ENCODE measurements around the gene SCD5.

SCD5 gene

DNA sequence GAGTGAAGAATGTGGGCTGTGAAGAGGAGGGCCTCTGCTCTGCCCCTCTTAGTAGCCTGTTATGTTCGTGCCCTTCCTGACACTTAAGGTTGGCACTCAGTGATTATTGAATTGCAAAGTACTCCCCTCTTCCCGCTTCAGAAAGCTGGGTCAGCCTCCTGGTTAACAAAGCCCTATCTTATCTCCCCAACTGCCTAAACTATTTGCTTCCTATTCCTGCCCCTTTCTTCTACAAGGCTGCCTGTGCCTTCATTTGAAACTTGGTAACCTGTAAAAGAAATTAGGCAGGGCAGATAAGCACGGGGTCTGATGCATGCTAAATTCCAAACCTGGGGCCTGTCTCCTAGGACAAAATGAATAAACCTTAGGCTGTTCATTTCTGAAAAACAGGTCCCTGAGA, 213.7 kb downstream of the SCD5 start:
- no peak overlapping the region for H3K27ac ChIP-seq
- TF ChIP-seq, protein P1, sequence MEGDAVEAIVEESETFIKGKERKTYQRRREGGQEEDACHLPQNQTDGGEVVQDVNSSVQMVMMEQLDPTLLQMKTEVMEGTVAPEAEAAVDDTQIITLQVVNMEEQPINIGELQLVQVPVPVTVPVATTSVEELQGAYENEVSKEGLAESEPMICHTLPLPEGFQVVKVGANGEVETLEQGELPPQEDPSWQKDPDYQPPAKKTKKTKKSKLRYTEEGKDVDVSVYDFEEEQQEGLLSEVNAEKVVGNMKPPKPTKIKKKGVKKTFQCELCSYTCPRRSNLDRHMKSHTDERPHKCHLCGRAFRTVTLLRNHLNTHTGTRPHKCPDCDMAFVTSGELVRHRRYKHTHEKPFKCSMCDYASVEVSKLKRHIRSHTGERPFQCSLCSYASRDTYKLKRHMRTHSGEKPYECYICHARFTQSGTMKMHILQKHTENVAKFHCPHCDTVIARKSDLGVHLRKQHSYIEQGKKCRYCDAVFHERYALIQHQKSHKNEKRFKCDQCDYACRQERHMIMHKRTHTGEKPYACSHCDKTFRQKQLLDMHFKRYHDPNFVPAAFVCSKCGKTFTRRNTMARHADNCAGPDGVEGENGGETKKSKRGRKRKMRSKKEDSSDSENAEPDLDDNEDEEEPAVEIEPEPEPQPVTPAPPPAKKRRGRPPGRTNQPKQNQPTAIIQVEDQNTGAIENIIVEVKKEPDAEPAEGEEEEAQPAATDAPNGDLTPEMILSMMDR (conservative IDR thresholded peaks at IDR 0.05), result no peak

DNA sequence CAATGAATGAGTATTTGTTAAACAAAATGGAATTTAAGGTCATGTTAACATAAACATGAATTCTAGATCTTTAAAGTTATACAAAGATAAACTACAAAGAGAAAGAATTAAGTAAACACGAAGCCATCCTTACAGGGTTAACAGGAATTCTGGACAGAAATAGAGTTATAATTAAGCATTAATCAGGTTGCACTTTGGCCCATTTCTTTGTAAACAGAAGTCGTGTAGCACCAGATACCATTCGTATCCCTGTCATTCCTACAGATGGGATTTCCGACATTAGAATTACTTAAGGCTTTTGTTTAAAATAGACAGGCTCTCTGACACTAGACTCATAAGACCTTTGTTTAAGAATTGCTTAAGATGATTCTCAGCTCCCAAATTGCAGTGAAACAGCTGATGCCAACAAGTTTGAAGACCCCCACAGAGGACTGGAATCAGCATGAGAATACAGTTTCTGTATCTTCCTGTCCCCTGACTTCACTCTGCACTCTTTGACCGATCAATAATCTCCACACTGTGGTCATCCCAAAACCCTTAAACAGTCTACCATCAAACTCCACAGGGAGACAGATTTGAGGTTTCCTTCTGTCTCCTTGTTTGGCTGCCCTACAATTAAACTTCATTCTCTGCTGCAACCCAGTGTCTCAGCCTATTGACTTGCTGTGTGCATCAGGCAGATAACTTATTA, 214.6 kb downstream of the SCD5 start:
- TF ChIP-seq, protein P1 (conservative IDR thresholded peaks at IDR 0.05), result no peak
- H3K27ac ChIP-seq, result no peak overlapping the region

DNA sequence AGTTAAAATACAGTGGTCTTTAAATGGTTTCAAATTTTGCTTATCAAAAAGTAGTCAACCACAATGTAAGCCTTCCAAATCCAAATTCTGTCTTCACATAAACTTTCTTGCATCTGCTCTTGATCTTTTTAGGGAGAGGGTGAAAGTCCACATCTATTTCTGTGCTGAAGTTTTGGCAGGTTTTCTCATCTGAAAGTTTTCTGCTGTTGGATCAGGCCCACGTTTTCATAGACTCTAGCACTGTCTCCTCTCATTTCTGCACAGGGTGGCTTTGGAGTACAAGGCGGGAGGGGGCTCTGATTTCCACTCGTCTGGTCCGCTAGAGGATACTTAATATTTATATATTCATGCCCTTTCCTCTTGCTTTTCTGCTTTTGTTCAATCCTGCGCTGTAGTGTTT, 218.7 kb downstream of the SCD5 start:
- TF ChIP-seq, protein P1 (conservative IDR thresholded peaks at IDR 0.05), result no peak

More for the DNA sequence above, 218.7 kb downstream of the SCD5 start:
- H3K27ac ChIP-seq, result no peak overlapping the region

Measured in VCaP (cell line).